ENCODE data around the gene TMEM255B. TPM values are rescaled to one million over a fixed set of nuclear protein-coding genes. Genes with fewer than 3 reads are reported as not detected.

TMEM255B gene
- polyA plus RNA-seq, 1 donor (not counting 4 experiments of a cell fraction or from before 2014, with no cell fraction given) = 7.6 TPM

DNA sequence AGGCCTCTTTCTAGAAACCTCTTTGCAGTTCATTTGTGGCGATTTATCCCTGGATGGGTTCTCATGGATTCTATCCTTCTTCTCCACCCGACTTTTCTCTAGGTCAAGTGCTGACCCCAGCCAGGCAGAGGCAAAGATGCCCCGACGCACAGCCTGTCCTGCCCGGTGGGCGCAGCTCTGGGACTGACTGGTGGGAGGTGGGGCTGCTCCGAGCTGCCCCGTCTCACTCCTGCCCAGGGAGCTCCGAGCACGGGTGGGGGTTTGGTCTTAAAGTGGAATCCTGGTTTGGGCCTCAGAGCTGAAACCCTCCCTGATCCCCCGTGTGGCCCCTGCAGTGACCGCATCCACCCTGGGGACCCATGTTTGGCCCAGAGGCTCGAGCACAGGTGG is 60.3 kb downstream of the TMEM255B start:
- H2AFZ ChIP-seq (ENCODE audit: control insufficient read depth, low read length) = no peak overlapping the region
- no peak overlapping the region for H3K9ac ChIP-seq (ENCODE audit: control insufficient read depth, extremely low read depth, insufficient read depth, low read length)
- no peak overlapping the region for H3K4me2 ChIP-seq (ENCODE audit: control insufficient read depth, extremely low read depth, insufficient read depth, low read depth, low read length)
- no peaks in the 10 kb centered on the region for H3K9me3 ChIP-seq (ENCODE audit: control insufficient read depth, low read depth, low read length)
- no peaks in the 10 kb centered on the region for H3K79me2 ChIP-seq (ENCODE audit: control insufficient read depth, insufficient read depth, low read length)
- TF ChIP-seq EZH2 (IDR thresholded peaks at IDR 0.05; ENCODE audit: low read length) = no peak
- TF ChIP-seq, protein P1, sequence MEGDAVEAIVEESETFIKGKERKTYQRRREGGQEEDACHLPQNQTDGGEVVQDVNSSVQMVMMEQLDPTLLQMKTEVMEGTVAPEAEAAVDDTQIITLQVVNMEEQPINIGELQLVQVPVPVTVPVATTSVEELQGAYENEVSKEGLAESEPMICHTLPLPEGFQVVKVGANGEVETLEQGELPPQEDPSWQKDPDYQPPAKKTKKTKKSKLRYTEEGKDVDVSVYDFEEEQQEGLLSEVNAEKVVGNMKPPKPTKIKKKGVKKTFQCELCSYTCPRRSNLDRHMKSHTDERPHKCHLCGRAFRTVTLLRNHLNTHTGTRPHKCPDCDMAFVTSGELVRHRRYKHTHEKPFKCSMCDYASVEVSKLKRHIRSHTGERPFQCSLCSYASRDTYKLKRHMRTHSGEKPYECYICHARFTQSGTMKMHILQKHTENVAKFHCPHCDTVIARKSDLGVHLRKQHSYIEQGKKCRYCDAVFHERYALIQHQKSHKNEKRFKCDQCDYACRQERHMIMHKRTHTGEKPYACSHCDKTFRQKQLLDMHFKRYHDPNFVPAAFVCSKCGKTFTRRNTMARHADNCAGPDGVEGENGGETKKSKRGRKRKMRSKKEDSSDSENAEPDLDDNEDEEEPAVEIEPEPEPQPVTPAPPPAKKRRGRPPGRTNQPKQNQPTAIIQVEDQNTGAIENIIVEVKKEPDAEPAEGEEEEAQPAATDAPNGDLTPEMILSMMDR (optimal IDR thresholded peaks at IDR 0.05 in 1 of 3, IDR thresholded peaks at IDR 0.05 in 1 of 3, conservative IDR thresholded peaks at IDR 0.05 in 1 of 3; ENCODE audit: extremely low read depth in 1 of 3, insufficient read depth in 2 of 3, low read length in 3 of 3) = no peak
- dilution Hi-C loops (cut with MboI; ENCODE audit: extremely low pct_ligation_motif_present, low sequenced_read_pairs) = no loop called here
- no peaks in the 10 kb centered on the region for H3K27me3 ChIP-seq (ENCODE audit: control insufficient read depth, extremely low read depth, insufficient read depth, low read length)
- H3K36me3 ChIP-seq (ENCODE audit: control insufficient read depth in 2 of 2, extremely low read depth in 1 of 2, insufficient read depth in 2 of 2, low read length in 2 of 2) = peaks cover 19 to 27% of the 10 kb centered on the region in 2 experiments
- no peak overlapping the region for H3K27ac ChIP-seq (ENCODE audit: control insufficient read depth, insufficient read depth, low read length)
- H3K4me3 ChIP-seq (ENCODE audit: control insufficient read depth in 2 of 3, extremely low read depth in 1 of 3, insufficient read depth in 2 of 3, low read depth in 1 of 3, low read length in 3 of 3) = no peak overlapping the region
- no peaks in the 10 kb centered on the region for H3K9me1 ChIP-seq (ENCODE audit: control insufficient read depth, extremely low read depth, insufficient read depth, low read length)
- FAIRE-seq (no peak), DNase-seq (ENCODE audit: low read depth, low spot score) (no peak)
- peaks cover 15% of the 10 kb centered on the region for H4K20me1 ChIP-seq (ENCODE audit: control insufficient read depth, extremely low read depth, insufficient read depth, low read length)
- peaks cover 24% of the 10 kb centered on the region for H3K4me1 ChIP-seq (ENCODE audit: control insufficient read depth, extremely low read depth, insufficient read depth, low read length)

DNA sequence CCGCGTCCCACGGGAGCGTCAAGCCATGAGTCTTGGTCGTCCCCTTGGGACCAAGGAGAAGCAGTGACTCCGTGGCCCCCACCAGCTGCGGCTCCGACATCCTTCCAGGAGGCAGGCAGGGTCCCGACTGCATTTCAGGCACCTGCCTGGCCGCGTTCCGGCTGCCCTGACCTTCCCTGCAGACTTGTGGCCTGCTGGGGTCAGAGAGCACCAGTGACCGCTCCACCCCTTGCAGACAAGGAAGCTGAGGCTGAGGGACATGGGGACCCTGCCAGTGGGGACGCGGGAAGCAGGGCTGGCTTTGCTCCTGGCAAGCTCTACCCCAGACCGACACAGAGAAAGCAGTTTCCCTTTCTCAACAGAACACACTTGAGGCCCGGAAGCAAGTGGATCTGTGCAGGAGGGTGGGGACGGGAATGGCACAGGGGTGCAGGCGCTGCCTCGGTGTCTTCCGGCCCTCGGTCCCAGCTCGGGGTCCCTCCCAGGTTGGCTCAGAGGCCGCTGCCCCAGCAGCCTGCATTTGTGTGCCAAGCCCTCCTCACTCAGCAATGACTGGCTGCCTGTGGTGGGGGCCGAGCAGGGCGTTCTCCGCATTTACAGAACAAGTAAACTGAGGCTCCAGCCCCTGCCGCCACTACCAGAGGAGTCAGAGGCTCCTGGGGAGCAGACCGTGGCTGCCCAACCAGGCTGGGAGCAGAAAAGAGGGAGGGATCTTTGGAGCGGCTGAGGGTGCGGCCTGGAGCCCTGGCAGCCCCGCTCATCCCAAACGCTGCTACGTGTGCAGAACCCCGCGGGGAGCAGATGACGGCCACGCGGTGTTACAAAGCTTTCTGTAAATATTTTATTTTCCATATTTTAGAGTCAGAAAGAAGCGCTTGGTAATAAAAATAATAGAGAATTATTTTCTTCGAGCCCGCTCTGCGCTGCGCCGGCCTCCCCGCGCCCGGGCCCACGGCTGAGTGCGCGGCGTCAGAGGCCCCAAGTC is 61.0 kb downstream of the TMEM255B start:
- Histone ChIP-seq H3K79me2 (ENCODE audit: control insufficient read depth, insufficient read depth, low read length) (no peaks in the 10 kb centered on the region), H3K4me1 (ENCODE audit: control insufficient read depth, extremely low read depth, insufficient read depth, low read length) (peaks cover 24% of the 10 kb centered on the region), H3K4me3 (ENCODE audit: control insufficient read depth in 2 of 3, extremely low read depth in 1 of 3, insufficient read depth in 2 of 3, low read depth in 1 of 3, low read length in 3 of 3) (no peak overlapping the region), H3K27ac (ENCODE audit: control insufficient read depth, insufficient read depth, low read length) (peak overlapping the region; percentile 60), H3K9ac (ENCODE audit: control insufficient read depth, extremely low read depth, insufficient read depth, low read length) (peak overlapping the region; percentile 50), H3K27me3 (ENCODE audit: control insufficient read depth, extremely low read depth, insufficient read depth, low read length) (no peaks in the 10 kb centered on the region), H3K4me2 (ENCODE audit: control insufficient read depth, extremely low read depth, insufficient read depth, low read depth, low read length) (no peak overlapping the region), H3K9me3 (ENCODE audit: control insufficient read depth, low read depth, low read length) (no peaks in the 10 kb centered on the region), H3K36me3 (ENCODE audit: control insufficient read depth in 2 of 2, extremely low read depth in 1 of 2, insufficient read depth in 2 of 2, low read length in 2 of 2) (peaks cover 22 to 30% of the 10 kb centered on the region in 2 experiments), H4K20me1 (ENCODE audit: control insufficient read depth, extremely low read depth, insufficient read depth, low read length) (peaks cover 15% of the 10 kb centered on the region), H2AFZ (ENCODE audit: control insufficient read depth, low read length) (no peak overlapping the region), H3K9me1 (ENCODE audit: control insufficient read depth, extremely low read depth, insufficient read depth, low read length) (no peaks in the 10 kb centered on the region)
- FAIRE-seq (no peak), DNase-seq (ENCODE audit: low read depth, low spot score) (no peak)
- TF ChIP-seq, protein P1 (optimal IDR thresholded peaks at IDR 0.05 in 1 of 3, IDR thresholded peaks at IDR 0.05 in 1 of 3, conservative IDR thresholded peaks at IDR 0.05 in 1 of 3; ENCODE audit: extremely low read depth in 1 of 3, insufficient read depth in 2 of 3, low read length in 3 of 3) = no peak
- TF ChIP-seq EZH2 (IDR thresholded peaks at IDR 0.05; ENCODE audit: low read length) = no peak
- dilution Hi-C loops (cut with MboI; ENCODE audit: extremely low pct_ligation_motif_present, low sequenced_read_pairs) = no loop called here
